Measurements from ENCODE around the gene HIRA. TPM values are rescaled to one million over a fixed set of nuclear protein-coding genes. Genes with fewer than 3 reads are reported as not detected.

HIRA gene
- total and polyA plus RNA-seq, 9 of the 15 experiments (the other 6 are each of a cell fraction or from before 2014, with no cell fraction given) = 0.96 to 132 (median 58.4) TPM

DNA sequence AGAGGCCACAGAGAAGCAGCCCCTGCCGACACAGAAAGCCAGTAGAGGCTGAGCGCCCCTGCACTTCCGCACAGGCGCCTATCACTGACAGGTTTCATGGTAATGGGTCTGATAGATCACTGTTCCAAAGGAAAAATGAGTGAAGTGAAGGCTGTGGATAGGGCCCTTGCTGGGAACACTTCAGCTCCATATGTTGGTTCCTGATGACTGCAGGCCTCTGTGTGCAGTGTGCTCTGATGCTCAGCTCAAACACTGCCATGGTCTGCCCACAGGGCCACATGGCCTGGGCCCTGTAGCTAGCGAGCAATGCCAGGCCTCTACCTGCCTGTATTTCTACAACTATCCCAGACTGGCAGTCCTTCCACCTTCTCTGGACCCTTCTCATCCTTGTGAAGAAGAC lies 77.3 kb downstream of the HIRA start:
- no peaks in the 10 kb centered on the region for H3K9me3 ChIP-seq (replicated peaks; ENCODE audit: control insufficient read depth, insufficient read depth, low read depth, low read length)
- no peak for TF ChIP-seq TAL1 (IDR thresholded peaks at IDR 0.05)
- no peak for TF ChIP-seq HMGN3 (IDR thresholded peaks at IDR 0.05; ENCODE audit: borderline replicate concordance, extremely low read depth, insufficient read length, low read depth, low read length)
- TF ChIP-seq, protein P1, sequence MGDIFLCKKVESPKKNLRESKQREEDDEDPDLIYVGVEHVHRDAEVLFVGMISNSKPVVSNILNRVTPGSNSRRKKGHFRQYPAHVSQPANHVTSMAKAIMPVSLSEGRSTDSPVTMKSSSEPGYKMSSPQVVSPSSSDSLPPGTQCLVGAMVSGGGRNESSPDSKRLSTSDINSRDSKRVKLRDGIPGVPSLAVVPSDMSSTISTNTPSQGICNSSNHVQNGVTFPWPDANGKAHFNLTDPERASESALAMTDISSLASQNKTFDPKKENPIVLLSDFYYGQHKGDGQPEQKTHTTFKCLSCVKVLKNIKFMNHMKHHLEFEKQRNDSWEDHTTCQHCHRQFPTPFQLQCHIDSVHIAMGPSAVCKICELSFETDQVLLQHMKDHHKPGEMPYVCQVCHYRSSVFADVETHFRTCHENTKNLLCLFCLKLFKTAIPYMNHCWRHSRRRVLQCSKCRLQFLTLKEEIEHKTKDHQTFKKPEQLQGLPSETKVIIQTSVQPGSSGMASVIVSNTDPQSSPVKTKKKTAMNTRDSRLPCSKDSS (IDR thresholded peaks at IDR 0.05; ENCODE audit: low read depth, partially characterized antibody) = no peak
- TF ChIP-seq, protein P2, sequence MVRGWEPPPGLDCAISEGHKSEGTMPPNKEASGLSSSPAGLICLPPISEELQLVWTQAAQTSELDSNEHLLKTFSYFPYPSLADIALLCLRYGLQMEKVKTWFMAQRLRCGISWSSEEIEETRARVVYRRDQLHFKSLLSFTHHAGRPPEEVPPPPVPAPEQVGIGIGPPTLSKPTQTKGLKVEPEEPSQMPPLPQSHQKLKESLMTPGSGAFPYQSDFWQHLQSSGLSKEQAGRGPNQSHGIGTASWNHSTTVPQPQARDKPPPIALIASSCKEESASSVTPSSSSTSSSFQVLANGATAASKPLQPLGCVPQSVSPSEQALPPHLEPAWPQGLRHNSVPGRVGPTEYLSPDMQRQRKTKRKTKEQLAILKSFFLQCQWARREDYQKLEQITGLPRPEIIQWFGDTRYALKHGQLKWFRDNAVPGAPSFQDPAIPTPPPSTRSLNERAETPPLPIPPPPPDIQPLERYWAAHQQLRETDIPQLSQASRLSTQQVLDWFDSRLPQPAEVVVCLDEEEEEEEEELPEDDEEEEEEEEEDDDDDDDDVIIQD (CRISPR knock-in tag; IDR thresholded peaks at IDR 0.05) = no peak
- TF ChIP-seq WHSC1 (IDR thresholded peaks at IDR 0.05; ENCODE audit: low read length) = no peak
- 0 out of 2 replicates have a peak, but pooled peaks have one; percentile 6 for TF ChIP-seq CEBPG (CRISPR knock-in tag; IDR thresholded peaks at IDR 0.05)
- TF ChIP-seq CEBPG (tag; conservative IDR thresholded peaks at IDR 0.05 in 1 of 2, IDR thresholded peaks at IDR 0.05 in 1 of 2) = no peak
- no peak for TF ChIP-seq SNRNP70 (optimal IDR thresholded peaks at IDR 0.05; ENCODE audit: low read depth, low read length)
- no peak for TF ChIP-seq MCM5 (IDR thresholded peaks at IDR 0.05; ENCODE audit: low read depth)
- no peak for TF ChIP-seq ADNP (tag; IDR thresholded peaks at IDR 0.05)
- TF ChIP-seq RAD21 (CRISPR knock-in tag; conservative IDR thresholded peaks at IDR 0.05 in 1 of 2, IDR thresholded peaks at IDR 0.05 in 1 of 2) = no peak
- TF ChIP-seq IRF2 (CRISPR knock-in tag; IDR thresholded peaks at IDR 0.05) = no peak
- no peak for TF ChIP-seq DACH1 (IDR thresholded peaks at IDR 0.05; ENCODE audit: partially characterized antibody)
- no peak for TF ChIP-seq PPARD (CRISPR knock-in tag; IDR thresholded peaks at IDR 0.05)
- no peak for TF ChIP-seq JUN (IDR thresholded peaks at IDR 0.05; ENCODE audit: borderline replicate concordance, low read depth, low read length)
- 0 out of 2 replicates have a peak, but pooled peaks have one; percentile 0 for TF ChIP-seq JUN (CRISPR knock-in tag; IDR thresholded peaks at IDR 0.05; ENCODE audit: borderline replicate concordance)
- TF ChIP-seq PRMT5 (CRISPR knock-in tag; IDR thresholded peaks at IDR 0.05) = 0 out of 2 replicates have a peak, but pooled peaks have one; percentile 18

More for the DNA sequence above, 77.3 kb downstream of the HIRA start:
- in situ Hi-C loops (cut with MboI) = no loop called here
- WGBS (ENCODE audit: insufficient coverage, low coverage, missing lambda C conversion rate) = 95% methylated on average over 5 of the region's 5 CpGs
- ChIA-PET CTCF (ENCODE audit: low intra/inter-chr PET ratio) (no interaction called here), POLR2A (interaction anchor here (0.6 to 2.7 kb wide), 11 partner anchors 9 to 1405 kb away, joined by 3 to 13 read pairs (median 5); no protein-coding TSS in a partner anchor)
- Histone ChIP-seq H3K36me3 (ENCODE audit: control insufficient read depth, insufficient read depth, low read length) (peaks cover 100% of the 10 kb centered on the region), H3K4me1 (replicated peaks in 1 of 2; ENCODE audit: control insufficient read depth in 2 of 2, insufficient read depth in 2 of 2, low read length in 2 of 2) (peaks cover 0 to 7% of the 10 kb centered on the region in 2 experiments; a peak in 1 of 5 replicates), H3K4me2 (ENCODE audit: insufficient read depth, low read length) (no peak overlapping the region), H3K9ac (ENCODE audit: insufficient read depth in 1 of 2, low read depth in 2 of 2, low read length in 2 of 2) (peak overlapping the region in 1 of 2 experiments; percentile 23; a peak in 1 of 4 replicates), H4K20me1 (replicated peaks; ENCODE audit: control insufficient read depth, insufficient read depth, low read length) (0 out of 2 replicates have a peak, but pooled peaks cover 12% of the 10 kb centered on the region), H3K27me3 (ENCODE audit: control insufficient read depth in 2 of 2, insufficient read depth in 2 of 2, low read length in 2 of 2) (no peaks in the 10 kb centered on the region), H3K27ac (ENCODE audit: extremely low read depth, low read depth, low read length) (no peak overlapping the region), H3K4me3 (no peak overlapping the region), H3K9me1 (ENCODE audit: control insufficient read depth, insufficient read depth, low read length) (no peaks in the 10 kb centered on the region), H3K79me2 (ENCODE audit: control insufficient read depth, insufficient read depth, low read length) (no peaks in the 10 kb centered on the region), H2AFZ (ENCODE audit: low read depth, low read length) (no peak overlapping the region)
- FAIRE-seq (no peak), DNase-seq (ENCODE audit: extremely low read depth in 1 of 4, low spot score in 3 of 4) (no peak), ATAC-seq (no peak)
- no TSS peak for BruUV-seq (replicated peaks)
- intact Hi-C loops (cut with micrococcal nuclease) = no loop called here
